ENCODE data around the gene PTPRCAP.

The PTPRCAP gene

DNA sequence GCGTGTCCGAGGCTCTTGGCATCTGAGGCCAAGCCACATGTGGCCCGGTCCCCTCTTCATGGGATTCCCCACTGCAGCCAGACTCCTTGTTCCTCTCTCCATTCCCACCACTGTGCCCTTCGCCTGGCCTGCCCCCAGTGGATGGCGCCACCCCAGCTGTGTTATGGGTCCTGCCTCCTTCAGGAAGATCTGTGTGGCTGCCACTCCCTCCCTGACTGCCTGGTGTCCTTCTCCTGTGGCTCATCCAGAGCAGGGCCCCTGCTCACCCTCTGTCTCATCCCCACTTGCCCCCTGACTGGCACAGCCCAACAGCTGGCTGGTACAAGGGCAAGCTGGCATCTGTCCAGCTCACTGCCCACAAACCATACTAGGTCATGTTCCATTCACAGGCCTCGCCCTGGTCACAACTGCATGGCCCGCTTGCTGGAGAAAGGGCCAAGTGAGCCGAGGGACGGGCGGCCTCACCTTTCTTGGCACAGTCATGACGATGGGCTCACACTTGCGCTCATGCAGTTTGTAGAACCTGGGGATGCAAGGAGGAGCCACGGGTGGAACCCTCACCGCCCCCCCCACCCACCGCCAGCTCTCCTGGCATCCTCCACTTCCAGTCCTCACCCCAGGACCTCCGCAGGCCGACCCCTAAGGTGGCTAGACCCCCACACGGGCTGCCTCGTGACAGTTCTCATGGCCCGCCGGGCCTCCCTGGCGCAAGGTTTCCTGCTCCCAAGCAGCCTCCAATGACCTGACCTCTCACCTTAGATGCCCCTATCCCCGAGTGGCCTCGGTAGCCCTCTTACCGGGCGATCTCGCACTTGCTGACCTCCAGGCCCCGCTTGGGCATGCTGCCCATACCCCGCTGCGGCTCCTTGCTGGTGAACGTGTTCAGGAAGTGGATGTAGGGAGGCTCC lies 2.1 kb upstream of the PTPRCAP start:
- peak overlapping the region; percentile 94 for H3K4me3 Mint-ChIP-seq
- H3K4me1 Mint-ChIP-seq (ENCODE audit: low read depth) = peaks cover 53% of the 10 kb centered on the region
- no peaks in the 10 kb centered on the region for H3K27me3 Mint-ChIP-seq
- peak overlapping the region; percentile 83 for H3K27ac Mint-ChIP-seq
- H3K9me3 Mint-ChIP-seq (ENCODE audit: low read depth) = no peaks in the 10 kb centered on the region
- no peaks in the 10 kb centered on the region for H3K36me3 Mint-ChIP-seq

DNA sequence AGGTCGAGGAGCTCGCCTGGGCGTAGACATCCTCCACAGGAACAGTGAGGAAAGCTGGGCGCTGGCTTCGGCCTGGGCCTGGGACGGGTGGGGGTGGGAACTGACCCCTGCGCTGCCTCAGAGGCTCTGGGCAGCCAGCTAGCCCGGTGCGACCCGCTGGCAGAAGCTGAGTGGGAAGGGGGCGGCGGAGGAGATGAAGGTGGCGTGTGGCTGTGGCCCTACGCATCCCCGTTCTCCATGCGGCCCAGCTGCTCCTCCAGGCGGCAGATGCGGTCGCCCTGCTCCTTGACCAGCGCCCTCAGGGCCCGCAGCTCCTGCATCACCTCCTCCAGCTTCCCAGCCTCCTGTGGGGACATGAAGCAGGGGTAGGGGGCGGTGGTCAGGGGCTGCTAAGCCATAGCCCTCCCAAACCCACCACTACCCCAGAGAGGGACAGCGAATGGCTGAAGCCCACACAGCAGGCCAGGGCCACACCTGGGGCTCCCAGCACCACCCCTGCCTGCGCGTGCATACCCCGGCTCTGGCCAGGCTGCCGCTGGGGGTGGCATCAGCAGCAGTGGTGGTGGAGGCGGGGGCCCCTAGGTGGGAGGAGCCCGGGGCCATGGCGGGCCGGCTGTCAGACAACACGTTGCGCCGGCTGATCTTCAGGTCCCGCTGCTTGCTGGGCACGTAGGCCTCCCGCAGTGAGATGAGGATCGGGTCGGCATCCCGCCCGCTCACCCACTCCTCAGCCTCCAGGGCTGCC lies 848 bp upstream of the PTPRCAP start:
- Mint-ChIP-seq H3K4me1 (ENCODE audit: low read depth) (peaks cover 56% of the 10 kb centered on the region), H3K9me3 (ENCODE audit: low read depth) (no peaks in the 10 kb centered on the region), H3K36me3 (no peaks in the 10 kb centered on the region), H3K4me3 (peak overlapping the region; percentile 94), H3K27ac (peak overlapping the region; percentile 86), H3K27me3 (no peaks in the 10 kb centered on the region)

DNA sequence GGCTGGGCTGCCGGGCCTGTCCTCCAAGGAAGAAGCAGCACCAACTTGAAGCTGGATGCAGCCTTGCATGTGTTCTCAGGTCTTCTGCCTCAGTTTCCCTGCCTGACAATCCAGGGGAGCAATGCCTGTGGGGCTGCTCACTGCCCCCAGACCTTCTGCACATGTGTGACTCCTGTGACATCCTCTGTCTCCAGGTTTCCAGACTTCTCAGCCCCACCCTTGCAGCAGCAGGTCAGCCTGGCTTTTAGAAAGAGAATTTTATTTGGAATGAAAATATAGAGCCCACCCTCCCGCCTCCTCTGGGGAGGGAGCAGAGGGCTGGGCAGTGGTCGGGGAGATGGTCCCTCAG lies 301 bp upstream of the PTPRCAP start:
- H3K9me3 Mint-ChIP-seq (ENCODE audit: low read depth) = no peaks in the 10 kb centered on the region
- H3K36me3 Mint-ChIP-seq = no peaks in the 10 kb centered on the region
- peak overlapping the region; percentile 86 for H3K27ac Mint-ChIP-seq
- H3K4me1 Mint-ChIP-seq (ENCODE audit: low read depth) = peaks cover 58% of the 10 kb centered on the region
- H3K4me3 Mint-ChIP-seq = peak overlapping the region; percentile 94
- no peaks in the 10 kb centered on the region for H3K27me3 Mint-ChIP-seq

DNA sequence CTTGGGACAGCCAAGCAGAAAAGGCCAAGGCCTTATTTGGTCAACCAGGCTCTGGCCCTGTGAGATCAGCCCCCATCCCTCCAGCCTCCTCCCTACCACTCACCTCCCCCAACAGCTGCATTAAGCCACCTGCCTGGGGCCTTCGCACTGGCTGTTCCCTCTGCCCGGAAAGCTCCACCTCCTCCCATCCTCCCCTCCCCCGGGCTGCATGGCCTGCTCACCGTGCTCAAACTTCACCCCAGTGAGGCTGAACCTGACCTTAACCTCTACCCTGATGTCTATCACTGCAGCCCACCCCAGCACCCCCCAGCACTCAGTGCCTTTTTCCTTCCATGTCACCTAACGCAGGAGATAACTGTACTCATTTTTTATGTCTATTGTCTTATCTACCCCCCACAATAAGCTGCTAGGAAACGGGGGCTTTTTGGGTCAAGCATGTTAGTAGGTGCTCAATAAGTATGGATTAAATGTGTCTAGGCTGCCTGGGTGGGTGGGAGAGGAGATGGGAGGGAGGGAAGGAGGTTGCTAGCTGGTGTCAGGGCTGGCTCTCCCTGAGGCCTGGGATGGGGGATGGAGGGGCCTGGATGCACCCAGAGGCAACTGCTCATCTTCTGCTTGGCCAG lies 912 bp downstream of the PTPRCAP start:
- Mint-ChIP-seq H3K4me3 (peak overlapping the region; percentile 94), H3K36me3 (no peaks in the 10 kb centered on the region)

GRCh38 chr11:67435727-67436458 lies 1.6 kb downstream of the PTPRCAP start:
- Mint-ChIP-seq H3K36me3 (no peaks in the 10 kb centered on the region), H3K4me3 (peak overlapping the region; percentile 94), H3K4me1 (ENCODE audit: low read depth) (peaks cover 58% of the 10 kb centered on the region), H3K9me3 (ENCODE audit: low read depth) (no peaks in the 10 kb centered on the region), H3K27me3 (no peaks in the 10 kb centered on the region), H3K27ac (peak overlapping the region; percentile 92)

More for the DNA sequence above, 912 bp downstream of the PTPRCAP start:
- Mint-ChIP-seq H3K9me3 (ENCODE audit: low read depth) (no peaks in the 10 kb centered on the region), H3K4me1 (ENCODE audit: low read depth) (peaks cover 61% of the 10 kb centered on the region), H3K27me3 (no peaks in the 10 kb centered on the region), H3K27ac (peak overlapping the region; percentile 88)

GRCh38 chr11:67435031-67435726 lies 2.3 kb downstream of the PTPRCAP start:
- Mint-ChIP-seq H3K27ac (peak overlapping the region; percentile 92), H3K4me3 (peak overlapping the region; percentile 94), H3K4me1 (ENCODE audit: low read depth) (peaks cover 59% of the 10 kb centered on the region), H3K36me3 (no peaks in the 10 kb centered on the region), H3K9me3 (ENCODE audit: low read depth) (no peaks in the 10 kb centered on the region), H3K27me3 (no peaks in the 10 kb centered on the region)

GRCh38 chr11:67434395-67434881 lies 3.0 kb downstream of the PTPRCAP start:
- Mint-ChIP-seq H3K4me3 (peak overlapping the region; percentile 60), H3K4me1 (ENCODE audit: low read depth) (peaks cover 54% of the 10 kb centered on the region), H3K27me3 (no peaks in the 10 kb centered on the region), H3K9me3 (ENCODE audit: low read depth) (no peaks in the 10 kb centered on the region), H3K36me3 (no peaks in the 10 kb centered on the region), H3K27ac (peak overlapping the region; percentile 84)

DNA sequence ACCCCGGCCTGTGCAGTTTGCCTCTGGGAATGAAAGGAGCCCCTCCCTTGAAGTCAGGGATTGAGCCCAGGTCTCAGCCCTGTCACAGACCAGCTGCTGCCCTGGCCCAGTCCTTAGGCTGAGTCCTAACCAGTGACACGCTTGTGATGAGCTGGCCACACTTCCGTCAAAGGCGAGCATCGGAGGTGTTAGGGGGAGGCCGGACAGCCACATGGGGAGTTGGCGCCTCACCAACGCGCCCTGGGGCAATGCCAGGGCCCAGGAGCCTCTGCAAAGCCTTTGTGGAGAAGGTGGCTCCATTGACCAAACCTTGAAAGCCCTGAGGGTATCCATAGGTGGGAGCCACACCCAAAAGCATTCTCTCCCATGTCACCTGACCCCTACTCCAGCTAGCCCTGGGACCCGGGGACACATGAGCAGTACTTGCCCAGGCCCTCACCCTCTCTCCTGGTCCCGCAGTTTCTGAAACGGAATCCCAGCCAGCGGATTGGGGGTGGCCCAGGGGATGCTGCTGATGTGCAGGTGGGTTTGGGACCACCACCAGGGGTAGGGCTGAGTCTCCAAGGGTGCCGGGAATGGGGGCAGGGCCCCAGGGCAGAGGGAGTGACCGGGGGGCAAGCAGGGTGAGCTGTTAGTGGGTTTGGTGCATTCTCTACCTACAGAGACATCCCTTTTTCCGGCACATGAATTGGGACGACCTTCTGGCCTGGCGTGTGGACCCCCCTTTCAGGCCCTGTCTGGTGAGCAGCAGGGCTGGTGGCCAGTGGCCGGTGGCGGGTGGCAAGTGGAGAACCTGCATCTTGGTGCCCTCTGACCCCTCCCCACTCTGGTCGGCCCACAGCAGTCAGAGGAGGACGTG lies 3.7 kb downstream of the PTPRCAP start:
- no peaks in the 10 kb centered on the region for H3K27me3 Mint-ChIP-seq
- H3K4me3 Mint-ChIP-seq = peak overlapping the region; percentile 60
- H3K4me1 Mint-ChIP-seq (ENCODE audit: low read depth) = peaks cover 54% of the 10 kb centered on the region
- H3K36me3 Mint-ChIP-seq = no peaks in the 10 kb centered on the region
- H3K27ac Mint-ChIP-seq = peak overlapping the region; percentile 84
- no peaks in the 10 kb centered on the region for H3K9me3 Mint-ChIP-seq (ENCODE audit: low read depth)

DNA sequence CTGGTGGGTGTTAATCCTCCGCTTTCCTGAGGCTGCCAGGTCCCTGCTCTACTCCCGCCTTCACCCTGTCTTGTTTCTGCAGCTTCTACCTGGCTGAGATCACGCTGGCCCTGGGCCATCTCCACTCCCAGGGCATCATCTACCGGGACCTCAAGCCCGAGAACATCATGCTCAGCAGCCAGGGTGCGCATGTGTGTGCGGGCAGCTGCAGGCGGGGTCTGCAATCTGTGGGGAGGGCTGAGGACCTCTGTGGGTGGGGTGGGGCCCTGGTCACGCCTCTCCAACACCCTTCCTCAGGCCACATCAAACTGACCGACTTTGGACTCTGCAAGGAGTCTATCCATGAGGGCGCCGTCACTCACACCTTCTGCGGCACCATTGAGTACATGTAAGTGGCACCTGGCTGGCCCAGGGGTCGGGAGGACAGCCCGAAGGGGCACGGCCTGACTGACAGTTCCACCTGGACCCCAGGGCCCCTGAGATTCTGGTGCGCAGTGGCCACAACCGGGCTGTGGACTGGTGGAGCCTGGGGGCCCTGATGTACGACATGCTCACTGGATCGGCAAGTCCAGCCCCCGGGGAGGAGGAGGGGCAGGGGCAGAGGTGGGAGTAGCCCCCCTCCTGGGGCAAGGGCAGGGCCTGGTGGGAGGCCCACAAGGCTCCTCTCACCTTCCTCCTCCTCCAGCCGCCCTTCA lies 4.7 kb downstream of the PTPRCAP start:
- Mint-ChIP-seq H3K27ac (peak overlapping the region; percentile 73), H3K27me3 (no peaks in the 10 kb centered on the region), H3K4me1 (ENCODE audit: low read depth) (peaks cover 56% of the 10 kb centered on the region), H3K4me3 (peak overlapping the region; percentile 57), H3K36me3 (no peaks in the 10 kb centered on the region), H3K9me3 (ENCODE audit: low read depth) (no peaks in the 10 kb centered on the region)

GRCh38 chr11:67431346-67432249 lies 5.9 kb downstream of the PTPRCAP start:
- Mint-ChIP-seq H3K36me3 (no peaks in the 10 kb centered on the region), H3K9me3 (ENCODE audit: low read depth) (no peaks in the 10 kb centered on the region), H3K4me3 (peak overlapping the region; percentile 57), H3K27ac (peak overlapping the region; percentile 55), H3K27me3 (no peaks in the 10 kb centered on the region), H3K4me1 (ENCODE audit: low read depth) (peaks cover 59% of the 10 kb centered on the region)

- Mint-ChIP-seq H3K27ac (peak overlapping the region; percentile 90), H3K4me1 (ENCODE audit: low read depth) (peaks cover 55% of the 10 kb centered on the region), H3K27me3 (no peaks in the 10 kb centered on the region), H3K9me3 (ENCODE audit: low read depth) (no peaks in the 10 kb centered on the region), H3K36me3 (no peaks in the 10 kb centered on the region), H3K4me3 (peak overlapping the region; percentile 97)
Observed at GRCh38 chr11:67429722-67430121, 7.8 kb downstream of the PTPRCAP start.

DNA sequence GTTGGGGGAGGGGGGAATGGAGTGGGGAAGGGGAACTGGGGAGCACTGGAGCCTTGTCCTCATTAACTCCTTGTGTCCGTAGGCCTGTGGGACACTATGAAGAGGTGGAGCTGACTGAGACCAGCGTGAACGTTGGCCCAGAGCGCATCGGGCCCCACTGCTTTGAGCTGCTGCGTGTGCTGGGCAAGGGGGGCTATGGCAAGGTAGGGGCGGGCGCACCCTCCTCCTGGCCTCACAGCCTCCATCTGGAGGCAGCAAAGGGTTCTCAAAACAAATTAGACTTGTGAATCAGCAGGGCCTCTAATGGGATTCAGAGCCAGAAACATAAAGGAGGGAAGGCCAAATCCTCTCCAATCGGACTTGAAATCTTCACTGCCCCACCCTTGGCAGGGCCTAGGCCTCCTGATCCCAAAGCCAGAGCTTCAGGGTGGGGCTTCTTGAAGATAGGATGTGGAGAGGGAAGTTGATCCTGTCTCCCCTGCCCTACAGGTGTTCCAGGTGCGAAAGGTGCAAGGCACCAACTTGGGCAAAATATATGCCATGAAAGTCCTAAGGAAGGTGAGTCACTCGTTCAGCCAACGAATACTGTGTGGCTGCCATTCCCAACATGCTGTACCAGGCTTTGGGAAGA lies 8.3 kb downstream of the PTPRCAP start:
- H3K27me3 Mint-ChIP-seq = no peaks in the 10 kb centered on the region
- H3K4me3 Mint-ChIP-seq = peak overlapping the region; percentile 97
- H3K4me1 Mint-ChIP-seq (ENCODE audit: low read depth) = peaks cover 56% of the 10 kb centered on the region

More for the DNA sequence above, 8.3 kb downstream of the PTPRCAP start:
- Mint-ChIP-seq H3K27ac (peak overlapping the region; percentile 90), H3K9me3 (ENCODE audit: low read depth) (no peaks in the 10 kb centered on the region), H3K36me3 (no peaks in the 10 kb centered on the region)
